D721Med (cell line): ENCODE data around the gene IL1R1.

Source experiments
- DNase-seq: peaks from one replicate; pipeline ENCODE4 v3.0.0; 2011; ENCODE audit warnings: low spot score; ENCODE audit not compliant: insufficient read length
- FAIRE-seq: peaks from 2 replicates; lab custom pipeline; 2011; peaks lifted over from hg19 to GRCh38; lab: Jason Lieb, UNC
- TF ChIP-seq, protein P1 (sequence below): IDR thresholded peaks from 2 replicates; pipeline ENCODE4 v1.5.1; 2012; ENCODE audit warnings: mild to moderate bottlenecking, control low read depth; ENCODE audit not compliant: insufficient read depth; ENCODE audit errors: missing control alignments

The IL1R1 gene

GRCh38 chr2:102107741-102108070 is 34.8 kb upstream of the IL1R1 start:
- no peak for DNase-seq
- TF ChIP-seq, protein P1, sequence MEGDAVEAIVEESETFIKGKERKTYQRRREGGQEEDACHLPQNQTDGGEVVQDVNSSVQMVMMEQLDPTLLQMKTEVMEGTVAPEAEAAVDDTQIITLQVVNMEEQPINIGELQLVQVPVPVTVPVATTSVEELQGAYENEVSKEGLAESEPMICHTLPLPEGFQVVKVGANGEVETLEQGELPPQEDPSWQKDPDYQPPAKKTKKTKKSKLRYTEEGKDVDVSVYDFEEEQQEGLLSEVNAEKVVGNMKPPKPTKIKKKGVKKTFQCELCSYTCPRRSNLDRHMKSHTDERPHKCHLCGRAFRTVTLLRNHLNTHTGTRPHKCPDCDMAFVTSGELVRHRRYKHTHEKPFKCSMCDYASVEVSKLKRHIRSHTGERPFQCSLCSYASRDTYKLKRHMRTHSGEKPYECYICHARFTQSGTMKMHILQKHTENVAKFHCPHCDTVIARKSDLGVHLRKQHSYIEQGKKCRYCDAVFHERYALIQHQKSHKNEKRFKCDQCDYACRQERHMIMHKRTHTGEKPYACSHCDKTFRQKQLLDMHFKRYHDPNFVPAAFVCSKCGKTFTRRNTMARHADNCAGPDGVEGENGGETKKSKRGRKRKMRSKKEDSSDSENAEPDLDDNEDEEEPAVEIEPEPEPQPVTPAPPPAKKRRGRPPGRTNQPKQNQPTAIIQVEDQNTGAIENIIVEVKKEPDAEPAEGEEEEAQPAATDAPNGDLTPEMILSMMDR, result no peak
- no peak for FAIRE-seq

DNA sequence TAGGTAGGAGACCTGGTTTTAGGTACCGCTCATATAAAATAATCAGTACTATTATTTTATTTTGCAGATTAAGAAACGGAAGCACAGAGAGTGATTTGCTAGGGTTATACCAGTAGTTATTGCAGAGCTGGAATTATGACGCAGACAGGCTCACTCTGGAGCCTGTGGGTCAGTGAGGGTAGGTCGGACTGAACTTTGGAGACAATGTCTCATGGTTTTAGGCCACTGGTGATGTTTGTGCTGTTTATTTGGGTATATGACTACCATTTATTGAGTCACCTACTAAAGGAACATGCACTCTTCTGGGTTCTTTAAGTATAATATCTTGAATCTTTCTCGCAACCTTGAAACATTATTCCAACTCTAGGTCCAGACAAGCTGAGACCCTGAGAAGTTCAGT is 33.5 kb upstream of the IL1R1 start:
- no peak for FAIRE-seq
- DNase-seq, result no peak
- TF ChIP-seq, protein P1, result no peak

DNA sequence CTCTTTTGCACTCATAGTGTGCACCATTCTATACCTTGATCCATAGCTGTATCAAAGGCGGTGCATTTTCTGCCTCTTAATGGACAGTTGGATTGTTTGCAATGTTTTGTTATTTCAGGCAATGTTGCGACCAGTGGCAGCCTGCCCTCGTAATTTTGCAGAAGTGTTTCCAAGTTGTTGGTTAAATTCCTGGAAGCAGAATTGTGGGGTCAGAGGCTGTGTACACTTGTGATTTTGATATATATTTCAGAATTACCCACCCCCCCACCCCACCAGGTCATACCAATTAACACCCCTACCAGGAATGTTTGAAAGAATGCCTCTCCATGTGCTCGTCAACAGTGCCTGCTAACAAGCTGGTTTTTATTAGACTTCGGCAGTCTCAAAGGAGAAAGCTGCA is 32.4 kb upstream of the IL1R1 start:
- no peak for DNase-seq
- TF ChIP-seq, protein P1, result no peak
- no peak for FAIRE-seq

GRCh38 chr2:102110596-102111334 is 31.8 kb upstream of the IL1R1 start:
- TF ChIP-seq, protein P1, result no peak
- FAIRE-seq, result no peak

GRCh38 chr2:102111823-102112222 is 30.7 kb upstream of the IL1R1 start:
- no peak for FAIRE-seq
- TF ChIP-seq, protein P1, result no peak
- DNase-seq, result no peak

More at GRCh38 chr2:102110596-102111334, 31.8 kb upstream of the IL1R1 start:
- DNase-seq, result no peak

DNA sequence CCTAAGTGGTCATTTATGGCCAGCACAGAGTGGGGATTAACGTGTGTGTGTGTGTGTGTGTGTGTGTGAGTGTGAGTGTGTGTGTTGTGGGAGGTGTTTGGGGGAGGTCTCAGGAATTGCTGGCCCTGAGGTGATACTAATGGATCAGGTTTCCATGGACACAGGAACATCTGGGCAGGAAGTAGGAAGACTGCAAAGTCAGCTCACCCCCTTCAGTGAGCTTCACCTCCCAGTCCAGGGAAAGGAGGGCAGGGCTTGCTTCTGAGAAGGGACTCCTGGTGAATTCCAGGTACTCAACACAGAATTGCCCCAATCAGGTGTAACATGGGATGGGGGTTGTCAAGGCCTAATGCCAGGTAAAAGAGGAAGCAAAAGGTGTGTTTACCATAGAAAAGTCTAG is 30.3 kb upstream of the IL1R1 start:
- TF ChIP-seq, protein P1, result no peak
- no peak for DNase-seq
- no peak for FAIRE-seq

- no peak for DNase-seq
- TF ChIP-seq, protein P1, result no peak
- no peak for FAIRE-seq
These were observed 29.6 kb upstream of the IL1R1 start for GRCh38 chr2:102112692-102113665.
